GM12878 (cell line): ENCODE results near the gene S1PR2. TPM values are rescaled to one million over a fixed set of nuclear protein-coding genes. Genes with fewer than 3 reads are reported as not detected.

Experiments
- ATAC-seq: fragments of 200-7000 bp; cut with Tn5 transposase; 3 replicates; pipeline ENCODE4 v1.9.1; 2020; ENCODE audit warnings: mild to moderate bottlenecking, moderate library complexity
- BruUV-seq: library from RNA; stranded (reverse); fragments of 400-500 nt; replicated peaks from 2 replicates; lab custom pipeline; 2021; lab: Mats Ljungman, UMichigan
- CTCF ChIA-PET: fragments of 300-600 bp; sonication (Branson Sonifier 250); formaldehyde crosslinking; extraction: SDS; loops from one replicate; lab custom pipeline; 2021; ENCODE audit warnings: inconsistent platforms; lab: Yijun Ruan, JAX
- POLR2A ChIA-PET: fragments of 350-600 bp; formaldehyde crosslinking; extraction: SDS; loops from one replicate; lab custom pipeline; 2021; ENCODE audit warnings: inconsistent platforms; lab: Charles Lee
- RAD21 ChIA-PET: fragments of 300-600 bp; sonication (Branson Sonifier 250); formaldehyde crosslinking; loops from one replicate; lab custom pipeline; 2023; ENCODE audit warnings: antibody characterized with exemption; ENCODE audit not compliant: unreplicated experiment; lab: Charles Lee
- SMC1A ChIA-PET: fragments of 300-600 bp; sonication (Branson Sonifier 250); formaldehyde crosslinking; loops from one replicate; lab custom pipeline; 2023; ENCODE audit not compliant: unreplicated experiment, uncharacterized antibody; lab: Charles Lee
- DNase-seq: peaks from one replicate; pipeline ENCODE4 v3.0.0-alpha.2; 2011; ENCODE audit warnings: low read depth, low spot score
- FAIRE-seq: peaks from 3 replicates; lab custom pipeline; 2011; peaks lifted over from hg19 to GRCh38; lab: Jason Lieb, UNC
- H2AFZ ChIP-seq: 2 replicates; pipeline ENCODE4 v1.6.0; 2011; ENCODE audit warnings: low read depth, low read length, control low read depth; ENCODE audit not compliant: control insufficient read depth
- H3K27ac ChIP-seq: 2 replicates; pipeline ENCODE4 v1.5.1; 2011; ENCODE audit warnings: control low read depth; ENCODE audit not compliant: control insufficient read depth, insufficient read depth
- H3K27me3 ChIP-seq, 2 experiments: replicated peaks in 1 of 2; 2 replicates each; pipeline versions ENCODE4 v1.6.0 to v1.6.1; 2011; ENCODE audit warnings: low read length in 1 of 2; ENCODE audit not compliant: control insufficient read depth in 2 of 2, insufficient read depth in 2 of 2
- H3K36me3 ChIP-seq, 2 experiments: 2 replicates each; pipeline ENCODE4 v1.5.1; 2011; ENCODE audit warnings: low read length in 1 of 2; ENCODE audit not compliant: control insufficient read depth in 2 of 2, insufficient read depth in 2 of 2
- H3K4me1 ChIP-seq: 2 replicates; pipeline ENCODE4 v1.6.1; 2011; ENCODE audit warnings: mild to moderate bottlenecking, low read length, moderate library complexity, mixed read lengths; ENCODE audit not compliant: control insufficient read depth, insufficient read depth
- H3K4me2 ChIP-seq: 2 replicates; pipeline ENCODE4 v1.6.0; 2011; ENCODE audit warnings: control low read depth; ENCODE audit not compliant: control insufficient read depth, insufficient read depth
- H3K4me3 ChIP-seq: fragments of 200-600 bp; sonication (generic); 2 replicates; pipeline ENCODE4 v1.5.1; 2016
- H3K79me2 ChIP-seq: 2 replicates; pipeline ENCODE4 v1.6.0; 2011; ENCODE audit warnings: low read length; ENCODE audit not compliant: control insufficient read depth, insufficient read depth
- H3K9ac ChIP-seq: 2 replicates; pipeline ENCODE4 v1.8.0; 2011; ENCODE audit warnings: low read length, control low read depth, mixed read lengths; ENCODE audit not compliant: control insufficient read depth, insufficient read depth
- H3K9me3 ChIP-seq: replicated peaks from 3 replicates; pipeline ENCODE4 v1.5.1; 2011; ENCODE audit warnings: mild to moderate bottlenecking, low read length; ENCODE audit not compliant: control insufficient read depth, insufficient read depth
- H4K20me1 ChIP-seq: 2 replicates; pipeline ENCODE4 v1.6.0; 2011; ENCODE audit not compliant: control insufficient read depth, insufficient read depth
- EP300 ChIP-seq, 2 experiments: fragments of 150-350 bp in 1 of 2; IDR thresholded peaks; 2 replicates each; pipeline ENCODE4 v1.6.1; 2011 to 2012; ENCODE audit warnings: low read depth in 2 of 2, low read length in 2 of 2, borderline replicate concordance in 1 of 2, improper control_type of control experiment in 1 of 2, inconsistent platforms in 1 of 2; ENCODE audit not compliant: control insufficient read depth in 1 of 2
- GATAD2B ChIP-seq: fragments of 450-650 bp; conservative IDR thresholded peaks from 2 replicates; pipeline ENCODE4 v1.6.1; 2017; ENCODE audit warnings: low read depth, mild to moderate bottlenecking, moderate library complexity
- NR2C2 ChIP-seq: IDR thresholded peaks from 2 replicates; pipeline ENCODE4 v1.6.1; 2011; ENCODE audit warnings: borderline replicate concordance, low read depth; ENCODE audit not compliant: control insufficient read depth, insufficient read length
- SRF ChIP-seq, 2 experiments: IDR thresholded peaks; 2 replicates each; pipeline ENCODE4 v1.6.1; 2011; ENCODE audit warnings: low read depth in 2 of 2, low read length in 2 of 2, mild to moderate bottlenecking in 1 of 2, moderate library complexity in 1 of 2
- YY1 ChIP-seq: IDR thresholded peaks from 2 replicates; pipeline ENCODE4 v1.6.1; 2011; ENCODE audit warnings: low read depth, mild to moderate bottlenecking, low read length
- WGBS: methylation state at CpG from one replicate; pipeline ENCODE4 v1.1.6; 2016; ENCODE audit warnings: low lambda C conversion rate; ENCODE audit not compliant: insufficient replicate concordance, insufficient coverage; ENCODE audit errors: missing lambda C conversion rate; 5-methylcytosine and 5-hydroxymethylcytosine counted together
- in situ Hi-C: fragments of 300-500 bp; cut with MboI; formaldehyde crosslinking; loops from 9 replicates; pipeline ENCODE4 v1.14.3; 2018; ENCODE audit warnings: mixed read lengths
- intact Hi-C: fragments of 100-400 bp; cut with micrococcal nuclease; formaldehyde crosslinking; loops from one replicate; pipeline ENCODE4 v1.14.2; 2022; ENCODE audit not compliant: unreplicated experiment
- polyA plus RNA-seq, 11 experiments: library from polyadenylated mRNA; depleted of rRNA in 4 of 11; unstranded in 6 of 11; stranded (reverse) in 5 of 11; fragments of >200 nt; fragmentation: Nextera tagmentation in 4 of 11; fragmentation: Illumina TruSeq in 1 of 11; extraction: Ambion mirVana in 4 of 11; extraction: Trizol in 1 of 11; gene quantifications; 1 replicate in 1 of 11; 2 replicates in 10 of 11; pipeline versions ENCODE4 v1.2.1 to v1.2.3, GENCODE V29; 2011 to 2016; ENCODE audit warnings: inconsistent platforms in 2 of 11, missing spikeins in 2 of 11, low read depth in 1 of 11
- total RNA-seq, 4 experiments: library from RNA; depleted of rRNA in 3 of 4; stranded (reverse); fragments of >200 nt in 3 of 4; fragmentation: Illumina TruSeq in 1 of 4; extraction: Trizol in 1 of 4; gene quantifications; 2 replicates each; pipeline versions ENCODE4 v1.2.1 to v1.2.3, GENCODE V29; 2013 to 2021
- TF ChIP-seq, protein P1 (sequence below): fragments of 450-650 bp; IDR thresholded peaks from 2 replicates; pipeline ENCODE4 v1.6.1; 2017; ENCODE audit warnings: antibody characterized with exemption, mild to moderate bottlenecking, moderate library complexity
- TF ChIP-seq, protein P2 (sequence below): IDR thresholded peaks from 2 replicates; pipeline ENCODE4 v1.6.1; 2012; ENCODE audit warnings: low read depth, low read length, improper control_type of control experiment

The S1PR2 gene
- total and polyA plus RNA-seq, 10 of the 15 experiments (the other 5 are each of a cell fraction or from before 2014, with no cell fraction given), result 4.9 to 26.8 (median 11.6) TPM

DNA sequence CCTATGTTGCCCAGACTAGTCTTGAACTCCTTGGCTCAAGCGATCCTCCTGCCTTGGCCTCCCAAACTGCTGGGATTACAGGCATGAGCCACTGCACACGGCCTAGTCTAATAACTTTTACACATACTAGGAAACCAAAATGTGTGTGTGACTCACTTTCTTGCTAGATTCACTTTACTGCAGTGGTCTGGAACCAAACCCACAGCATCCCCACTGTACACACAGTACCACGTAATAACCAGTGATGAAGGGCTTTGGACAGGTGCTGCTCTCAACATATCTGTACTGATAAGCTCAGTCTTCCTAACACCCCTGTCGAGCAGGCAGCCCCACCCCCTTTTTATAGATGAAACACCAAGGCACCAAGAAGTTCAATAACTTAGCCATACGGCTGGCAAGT, 41.5 kb downstream of the S1PR2 start (continued):
- TF ChIP-seq, protein P1, sequence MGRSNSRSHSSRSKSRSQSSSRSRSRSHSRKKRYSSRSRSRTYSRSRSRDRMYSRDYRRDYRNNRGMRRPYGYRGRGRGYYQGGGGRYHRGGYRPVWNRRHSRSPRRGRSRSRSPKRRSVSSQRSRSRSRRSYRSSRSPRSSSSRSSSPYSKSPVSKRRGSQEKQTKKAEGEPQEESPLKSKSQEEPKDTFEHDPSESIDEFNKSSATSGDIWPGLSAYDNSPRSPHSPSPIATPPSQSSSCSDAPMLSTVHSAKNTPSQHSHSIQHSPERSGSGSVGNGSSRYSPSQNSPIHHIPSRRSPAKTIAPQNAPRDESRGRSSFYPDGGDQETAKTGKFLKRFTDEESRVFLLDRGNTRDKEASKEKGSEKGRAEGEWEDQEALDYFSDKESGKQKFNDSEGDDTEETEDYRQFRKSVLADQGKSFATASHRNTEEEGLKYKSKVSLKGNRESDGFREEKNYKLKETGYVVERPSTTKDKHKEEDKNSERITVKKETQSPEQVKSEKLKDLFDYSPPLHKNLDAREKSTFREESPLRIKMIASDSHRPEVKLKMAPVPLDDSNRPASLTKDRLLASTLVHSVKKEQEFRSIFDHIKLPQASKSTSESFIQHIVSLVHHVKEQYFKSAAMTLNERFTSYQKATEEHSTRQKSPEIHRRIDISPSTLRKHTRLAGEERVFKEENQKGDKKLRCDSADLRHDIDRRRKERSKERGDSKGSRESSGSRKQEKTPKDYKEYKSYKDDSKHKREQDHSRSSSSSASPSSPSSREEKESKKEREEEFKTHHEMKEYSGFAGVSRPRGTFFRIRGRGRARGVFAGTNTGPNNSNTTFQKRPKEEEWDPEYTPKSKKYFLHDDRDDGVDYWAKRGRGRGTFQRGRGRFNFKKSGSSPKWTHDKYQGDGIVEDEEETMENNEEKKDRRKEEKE, result no peak
- no peak for TF ChIP-seq SRF (IDR thresholded peaks at IDR 0.05; ENCODE audit: low read depth in 2 of 2, low read length in 2 of 2)
- TF ChIP-seq YY1, result no peak
- TF ChIP-seq GATAD2B, result no peak

DNA sequence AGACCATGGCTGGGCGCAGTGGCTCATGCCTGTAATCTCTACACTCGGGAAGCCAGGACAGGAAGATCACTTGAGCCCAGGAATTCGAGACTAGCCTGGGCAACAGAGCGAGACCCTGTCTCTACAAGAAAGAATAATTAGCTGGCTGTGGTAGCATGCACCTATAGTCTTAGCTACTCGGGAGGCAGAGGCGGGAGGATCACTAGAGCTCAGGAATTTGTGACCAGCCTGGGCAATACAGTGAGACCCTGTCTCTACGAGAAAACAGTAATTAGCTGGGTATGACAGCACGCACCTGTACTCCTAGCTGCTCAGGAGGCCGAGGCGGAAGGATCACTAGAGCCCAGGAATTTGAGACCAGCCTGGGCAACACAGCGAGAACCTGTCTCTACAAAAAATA, 43.8 kb downstream of the S1PR2 start:
- ChIA-PET POLR2A (interaction anchor here (1.0 to 1.3 kb wide), 2 partner anchors 12 to 62 kb away, joined by 3 read pairs; no protein-coding TSS in a partner anchor), CTCF (interaction anchor here (0.9 to 1.3 kb wide), 3 partner anchors 32 to 187 kb away, joined by 3 to 8 read pairs (median 5); no protein-coding TSS in a partner anchor), SMC1A (interaction anchor here (0.9 to 1.5 kb wide), 6 partner anchors 12 to 72 kb away, joined by 3 to 7 read pairs (median 4); no protein-coding TSS in a partner anchor), RAD21 (interaction anchor here (0.6 to 1.3 kb wide), 4 partner anchors 11 to 1692 kb away, joined by 3 to 6 read pairs (median 4); no protein-coding TSS in a partner anchor)
- intact Hi-C loops, result no loop called here
- no TSS peak for BruUV-seq
- no peak for FAIRE-seq
- H3K4me3 ChIP-seq, result no peak overlapping the region
- WGBS, result 86% methylated on average over 11 of the region's 11 CpGs
- H4K20me1 ChIP-seq, result peaks cover 4% of the 10 kb centered on the region; the same call in 1 of the 2 replicates
- no peak overlapping the region for H3K4me2 ChIP-seq
- TF ChIP-seq, protein P2, sequence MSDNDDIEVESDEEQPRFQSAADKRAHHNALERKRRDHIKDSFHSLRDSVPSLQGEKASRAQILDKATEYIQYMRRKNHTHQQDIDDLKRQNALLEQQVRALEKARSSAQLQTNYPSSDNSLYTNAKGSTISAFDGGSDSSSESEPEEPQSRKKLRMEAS, result no peak
- TF ChIP-seq NR2C2 (no peak), EP300 (IDR thresholded peaks at IDR 0.05; ENCODE audit: borderline replicate concordance in 1 of 2, control insufficient read depth in 1 of 2, low read depth in 2 of 2, low read length in 2 of 2) (no peak)
- peaks cover 14 to 29% of the 10 kb centered on the region in 2 experiments for H3K36me3 ChIP-seq
- no peaks in the 10 kb centered on the region for H3K27me3 ChIP-seq
- no peak overlapping the region for H2AFZ ChIP-seq
- no peak overlapping the region for H3K9ac ChIP-seq
- in situ Hi-C loops, result no loop called here
- DNase-seq, result no peak
- H3K4me1 ChIP-seq, result peaks cover 6% of the 10 kb centered on the region
- peaks cover 78% of the 10 kb centered on the region for H3K79me2 ChIP-seq
- ATAC-seq, result no peak
- H3K9me3 ChIP-seq, result no peaks in the 10 kb centered on the region
- no peak overlapping the region for H3K27ac ChIP-seq
